ENCODE results near the gene SPTLC2.

The SPTLC2 gene

DNA sequence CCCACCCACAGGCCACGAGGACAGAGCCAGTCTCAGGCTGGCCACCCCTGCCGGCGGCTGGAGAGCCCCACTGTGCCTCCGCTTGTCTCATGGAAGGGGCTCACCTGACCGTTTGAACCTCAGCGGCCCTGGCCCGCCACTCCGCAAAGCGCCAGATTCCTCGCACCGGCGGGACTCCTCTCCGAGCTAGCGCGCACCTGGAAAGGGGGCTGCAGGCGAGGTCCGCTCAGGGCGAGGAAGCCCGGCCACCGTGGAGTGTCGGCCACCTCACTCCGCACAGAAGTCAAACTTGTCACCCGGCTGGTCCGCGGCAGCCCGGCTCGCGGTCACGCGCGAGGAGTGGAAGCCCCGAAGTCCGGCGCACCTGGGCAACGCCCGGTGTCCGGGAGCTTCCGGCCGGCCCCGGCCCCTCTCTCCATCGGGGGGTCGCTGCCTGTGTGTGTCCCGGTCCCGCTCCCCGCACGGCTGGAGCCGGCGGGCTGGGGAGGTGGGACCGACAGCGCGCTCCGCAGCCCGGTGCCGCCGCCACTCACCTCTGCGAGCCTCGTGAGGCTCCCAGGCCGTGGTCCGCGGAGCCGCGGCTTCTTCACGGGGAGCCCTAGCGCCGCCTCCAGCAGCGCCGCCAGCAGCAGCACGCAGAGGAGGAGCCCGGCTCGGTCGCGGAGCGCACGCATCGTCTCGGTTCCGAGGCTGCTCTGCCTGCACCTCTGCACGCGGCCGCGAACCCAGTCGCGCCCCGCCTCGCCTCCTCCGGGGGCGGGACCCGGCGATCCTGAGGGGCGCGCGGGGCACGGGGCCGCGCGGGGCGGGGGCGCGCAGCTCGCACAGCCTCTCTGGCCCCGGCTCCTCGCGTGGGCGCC is 118.1 kb downstream of the SPTLC2 start, which contains the start of gene ISM2:
ISM2 (minus strand) TSS at position 697 of the 860 bp plus-strand sequence; CDS start at position 674, 23 bp downstream.
- Histone ChIP-seq H2BK5ac (ENCODE audit: low read length) (no peak within 1 kb of the TSS), H3K4ac (ENCODE audit: low read length) (no peak within 1 kb of the TSS), H3K36me3 (replicated peaks in 1 of 2; ENCODE audit: control insufficient read depth in 2 of 2, insufficient read depth in 2 of 2, low read length in 2 of 2) (no peaks in the 10 kb centered on the region), H3K4me1 (ENCODE audit: control insufficient read depth in 2 of 2, insufficient read depth in 1 of 2, low read depth in 1 of 2, low read length in 2 of 2) (peaks cover 2% of the 10 kb centered on the region in 2 donors), H2AFZ (ENCODE audit: low read length) (peak within 1 kb of the TSS; percentile 92), H3K9me3 (replicated peaks in 1 of 2; ENCODE audit: control insufficient read depth in 2 of 2, insufficient read depth in 1 of 2, low read depth in 1 of 2, low read length in 2 of 2) (no peaks in the 10 kb centered on the region), H3K27me3 (ENCODE audit: control insufficient read depth in 3 of 3, insufficient read depth in 3 of 3, low read depth in 1 of 3, low read length in 3 of 3) (peaks cover 21 to 45% (median 34%) of the 10 kb centered on the region in 3 experiments), H3K79me1 (ENCODE audit: low read depth, low read length) (no peaks in the 10 kb centered on the region), H3K23ac (ENCODE audit: low read depth, low read length, poor library complexity) (peak within 1 kb of the TSS; percentile 75), H2BK15ac (ENCODE audit: low read length) (peak within 1 kb of the TSS; percentile 100), H3K4me3 (ENCODE audit: low read length in 2 of 2) (peak within 1 kb of the TSS; percentile 51 to 84), H3K14ac (ENCODE audit: low read length) (no peak within 1 kb of the TSS), H4K91ac (ENCODE audit: low read depth, low read length, poor library complexity) (no peak within 1 kb of the TSS), H3K9ac (ENCODE audit: low read depth, low read length, poor library complexity) (peak within 1 kb of the TSS; percentile 84), H3K18ac (ENCODE audit: low read length) (peak within 1 kb of the TSS; percentile 94), H4K8ac (ENCODE audit: low read depth, low read length) (no peak within 1 kb of the TSS), H3K27ac (replicated peaks; ENCODE audit: low read length) (no peak within 1 kb of the TSS), H2BK12ac (ENCODE audit: low read length) (peak within 1 kb of the TSS; percentile 75), H2AK5ac (ENCODE audit: low read depth, low read length) (no peak within 1 kb of the TSS), H3K4me2 (ENCODE audit: insufficient read depth, low read length, poor library complexity, severe bottlenecking) (peak within 1 kb of the TSS; percentile 99), H2BK120ac (ENCODE audit: low read depth, low read length) (peak within 1 kb of the TSS; percentile 61)
- DNase-seq (ENCODE audit: low spot score): peak; percentile 44
- WGBS, 2 donors (ENCODE audit: extremely low coverage in 2 of 2, insufficient read length in 2 of 2, insufficient replicate concordance in 1 of 2): no CpG with 5 or more reads among the region's 104 CpGs

DNA sequence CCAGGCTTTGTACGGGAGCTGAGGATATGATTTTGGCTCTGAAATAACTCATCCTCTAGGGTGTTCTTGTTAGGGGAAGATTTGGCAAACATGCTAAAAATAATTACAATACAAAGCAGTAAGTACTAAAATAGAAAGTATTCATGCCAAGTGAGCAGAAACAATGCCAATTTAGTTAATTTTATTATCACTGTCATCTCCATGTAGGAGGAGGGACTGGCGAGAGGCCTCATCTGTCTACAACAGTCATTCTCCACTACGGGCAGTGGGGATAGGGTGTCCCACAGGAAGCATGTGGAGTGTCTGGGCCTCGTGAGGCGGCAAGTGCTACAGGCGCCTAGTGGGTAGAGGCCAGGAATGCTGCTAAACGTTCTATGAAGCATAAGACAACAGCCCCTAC is 121.1 kb downstream of the SPTLC2 start:
- Histone ChIP-seq H3K4me1 (ENCODE audit: control insufficient read depth in 2 of 2, insufficient read depth in 1 of 2, low read depth in 1 of 2, low read length in 2 of 2) (peaks cover 2% of the 10 kb centered on the region in 2 donors), H2BK5ac (ENCODE audit: low read length) (no peak overlapping the region), H3K36me3 (replicated peaks in 1 of 2; ENCODE audit: control insufficient read depth in 2 of 2, insufficient read depth in 2 of 2, low read length in 2 of 2) (no peaks in the 10 kb centered on the region), H4K8ac (ENCODE audit: low read depth, low read length) (no peak overlapping the region), H3K4ac (ENCODE audit: low read length) (no peak overlapping the region), H2AK5ac (ENCODE audit: low read depth, low read length) (no peak overlapping the region), H3K4me2 (ENCODE audit: insufficient read depth, low read length, poor library complexity, severe bottlenecking) (no peak overlapping the region), H3K9ac (ENCODE audit: low read depth, low read length, poor library complexity) (no peak overlapping the region), H3K4me3 (ENCODE audit: low read length in 2 of 2) (no peak overlapping the region), H3K27me3 (ENCODE audit: control insufficient read depth in 3 of 3, insufficient read depth in 3 of 3, low read depth in 1 of 3, low read length in 3 of 3) (peaks cover 21 to 39% (median 34%) of the 10 kb centered on the region in 3 experiments), H3K9me3 (replicated peaks in 1 of 2; ENCODE audit: control insufficient read depth in 2 of 2, insufficient read depth in 1 of 2, low read depth in 1 of 2, low read length in 2 of 2) (no peaks in the 10 kb centered on the region), H3K79me1 (ENCODE audit: low read depth, low read length) (no peaks in the 10 kb centered on the region), H4K91ac (ENCODE audit: low read depth, low read length, poor library complexity) (no peak overlapping the region), H2BK120ac (ENCODE audit: low read depth, low read length) (no peak overlapping the region), H3K23ac (ENCODE audit: low read depth, low read length, poor library complexity) (no peak overlapping the region), H3K14ac (ENCODE audit: low read length) (no peak overlapping the region), H3K27ac (replicated peaks; ENCODE audit: low read length) (no peak overlapping the region), H2BK15ac (ENCODE audit: low read length) (no peak overlapping the region), H3K18ac (ENCODE audit: low read length) (no peak overlapping the region), H2AFZ (ENCODE audit: low read length) (no peak overlapping the region), H2BK12ac (ENCODE audit: low read length) (no peak overlapping the region)
- DNase-seq (ENCODE audit: low spot score): no peak
- no CpG with 5 or more reads among the region's 7 CpGs for WGBS, 2 donors (ENCODE audit: extremely low coverage in 2 of 2, insufficient read length in 2 of 2, insufficient replicate concordance in 1 of 2)

DNA sequence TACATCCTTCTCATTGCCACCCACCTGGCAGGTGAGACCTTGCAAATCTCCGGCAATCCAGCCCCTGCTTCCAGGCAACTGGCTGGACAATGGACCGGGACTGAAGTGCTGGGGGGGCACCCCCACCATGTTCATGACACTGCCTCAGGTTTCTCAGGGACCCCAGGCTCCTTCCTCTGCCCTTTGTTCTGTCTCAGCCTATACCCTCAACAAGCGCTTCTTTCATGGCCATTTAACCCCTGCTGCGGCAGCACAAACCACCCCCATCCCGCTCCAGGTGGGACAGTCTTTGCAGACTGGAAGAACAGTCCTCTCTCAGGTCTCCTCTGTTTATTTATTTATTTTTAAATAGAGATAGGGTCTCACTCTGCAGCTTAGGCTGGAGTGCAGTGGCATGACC is 125.4 kb downstream of the SPTLC2 start:
- H3K79me1 ChIP-seq (ENCODE audit: low read depth, low read length): no peaks in the 10 kb centered on the region
- no peaks in the 10 kb centered on the region for H3K36me3 ChIP-seq (replicated peaks in 1 of 2; ENCODE audit: control insufficient read depth in 2 of 2, insufficient read depth in 2 of 2, low read length in 2 of 2)
- no peak overlapping the region for H4K91ac ChIP-seq (ENCODE audit: low read depth, low read length, poor library complexity)
- H3K27ac ChIP-seq (replicated peaks; ENCODE audit: low read length): no peak overlapping the region
- WGBS, 2 donors (ENCODE audit: extremely low coverage in 2 of 2, insufficient read length in 2 of 2, insufficient replicate concordance in 1 of 2): no CpG with 5 or more reads among the region's 5 CpGs
- no peak overlapping the region for H2AFZ ChIP-seq (ENCODE audit: low read length)
- no peak for DNase-seq (ENCODE audit: low spot score)
- no peak overlapping the region for H3K4ac ChIP-seq (ENCODE audit: low read length)
- no peaks in the 10 kb centered on the region for H3K9me3 ChIP-seq (replicated peaks in 1 of 2; ENCODE audit: control insufficient read depth in 2 of 2, insufficient read depth in 1 of 2, low read depth in 1 of 2, low read length in 2 of 2)
- no peak overlapping the region for H2AK5ac ChIP-seq (ENCODE audit: low read depth, low read length)
- H2BK5ac ChIP-seq (ENCODE audit: low read length): no peak overlapping the region
- H3K18ac ChIP-seq (ENCODE audit: low read length): no peak overlapping the region
- H4K8ac ChIP-seq (ENCODE audit: low read depth, low read length): no peak overlapping the region
- H2BK12ac ChIP-seq (ENCODE audit: low read length): no peak overlapping the region
- no peak overlapping the region for H3K4me2 ChIP-seq (ENCODE audit: insufficient read depth, low read length, poor library complexity, severe bottlenecking)
- no peaks in the 10 kb centered on the region for H3K4me1 ChIP-seq (ENCODE audit: control insufficient read depth in 2 of 2, insufficient read depth in 1 of 2, low read depth in 1 of 2, low read length in 2 of 2)
- H3K23ac ChIP-seq (ENCODE audit: low read depth, low read length, poor library complexity): no peak overlapping the region
- no peak overlapping the region for H3K4me3 ChIP-seq (ENCODE audit: low read length in 2 of 2)
- H3K27me3 ChIP-seq (ENCODE audit: control insufficient read depth in 3 of 3, insufficient read depth in 3 of 3, low read depth in 1 of 3, low read length in 3 of 3): peaks cover 0 to 25% (median 0%) of the 10 kb centered on the region in 3 experiments
- no peak overlapping the region for H2BK120ac ChIP-seq (ENCODE audit: low read depth, low read length)
- H3K14ac ChIP-seq (ENCODE audit: low read length): no peak overlapping the region
- H3K9ac ChIP-seq (ENCODE audit: low read depth, low read length, poor library complexity): no peak overlapping the region
- H2BK15ac ChIP-seq (ENCODE audit: low read length): no peak overlapping the region

DNA sequence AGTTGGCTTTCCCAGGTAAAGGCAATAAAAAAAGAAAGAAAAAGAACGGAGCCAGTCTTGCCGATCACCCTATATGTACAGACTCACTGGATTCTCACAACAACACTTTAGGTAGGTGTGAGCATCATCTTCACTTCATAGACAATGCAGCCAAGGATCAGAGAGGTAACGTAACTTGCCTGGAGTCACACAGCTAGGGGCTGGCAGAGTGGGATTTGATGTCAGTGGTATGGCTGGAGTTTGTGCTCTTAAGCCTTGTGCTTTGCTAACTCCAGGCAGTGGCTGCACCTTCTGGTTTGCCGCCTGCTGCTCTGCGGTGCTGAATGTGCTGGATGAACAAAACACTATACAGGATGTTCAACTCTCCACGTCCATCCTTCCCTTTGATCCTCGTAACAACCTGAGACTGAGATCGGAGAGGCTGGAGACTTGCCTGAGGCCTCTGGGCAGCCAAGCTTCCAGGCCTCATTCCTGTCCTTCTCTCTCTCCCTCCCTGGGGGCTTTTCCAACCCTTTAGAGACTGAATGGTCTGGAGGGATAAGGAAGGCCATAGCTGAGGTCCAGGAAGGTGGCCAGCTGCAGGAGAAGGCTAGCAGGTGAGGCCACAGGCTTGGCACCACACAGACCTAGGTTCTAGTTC is 126.0 kb downstream of the SPTLC2 start:
- Histone ChIP-seq H4K91ac (ENCODE audit: low read depth, low read length, poor library complexity) (no peak overlapping the region), H3K14ac (ENCODE audit: low read length) (no peak overlapping the region), H3K4me2 (ENCODE audit: insufficient read depth, low read length, poor library complexity, severe bottlenecking) (no peak overlapping the region), H3K4ac (ENCODE audit: low read length) (no peak overlapping the region), H2AK5ac (ENCODE audit: low read depth, low read length) (no peak overlapping the region), H2BK12ac (ENCODE audit: low read length) (no peak overlapping the region), H3K4me3 (ENCODE audit: low read length in 2 of 2) (no peak overlapping the region), H4K8ac (ENCODE audit: low read depth, low read length) (no peak overlapping the region), H3K79me1 (ENCODE audit: low read depth, low read length) (no peaks in the 10 kb centered on the region), H3K18ac (ENCODE audit: low read length) (no peak overlapping the region), H3K23ac (ENCODE audit: low read depth, low read length, poor library complexity) (no peak overlapping the region), H2BK5ac (ENCODE audit: low read length) (no peak overlapping the region), H2AFZ (ENCODE audit: low read length) (no peak overlapping the region), H3K9ac (ENCODE audit: low read depth, low read length, poor library complexity) (no peak overlapping the region), H3K36me3 (replicated peaks in 1 of 2; ENCODE audit: control insufficient read depth in 2 of 2, insufficient read depth in 2 of 2, low read length in 2 of 2) (no peaks in the 10 kb centered on the region), H3K27me3 (ENCODE audit: control insufficient read depth in 3 of 3, insufficient read depth in 3 of 3, low read depth in 1 of 3, low read length in 3 of 3) (peaks cover 0 to 21% (median 0%) of the 10 kb centered on the region in 3 experiments), H2BK120ac (ENCODE audit: low read depth, low read length) (no peak overlapping the region), H3K9me3 (replicated peaks in 1 of 2; ENCODE audit: control insufficient read depth in 2 of 2, insufficient read depth in 1 of 2, low read depth in 1 of 2, low read length in 2 of 2) (no peaks in the 10 kb centered on the region), H2BK15ac (ENCODE audit: low read length) (no peak overlapping the region), H3K4me1 (ENCODE audit: control insufficient read depth in 2 of 2, insufficient read depth in 1 of 2, low read depth in 1 of 2, low read length in 2 of 2) (no peaks in the 10 kb centered on the region), H3K27ac (replicated peaks; ENCODE audit: low read length) (no peak overlapping the region)
- no CpG with 5 or more reads among the region's 8 CpGs for WGBS, 2 donors (ENCODE audit: extremely low coverage in 2 of 2, insufficient read length in 2 of 2, insufficient replicate concordance in 1 of 2)
- DNase-seq (ENCODE audit: low spot score): no peak

Measured in neuronal stem cell (in vitro differentiated cells).